NK-92 (cell line): ENCODE data around the gene LIN7B.
"Not testable (repeated sequence)": the region's sequence is repeated elsewhere in the genome, so short reads cannot be mapped to it uniquely, and the experiment has no call there.

ENCODE experiments used
- DNase-seq: peaks from one replicate; lab custom pipeline; 2025; ENCODE audit not compliant: unreplicated experiment; lab: John Stamatoyannopoulos, UW

The LIN7B gene

GRCh38 chr19:49141352-49141751 lies 27.2 kb downstream of the LIN7B start:
- no peak for DNase-seq

- no peak for DNase-seq
Measured at GRCh38 chr19:49142866-49143335, 28.7 kb downstream of the LIN7B start.

DNA sequence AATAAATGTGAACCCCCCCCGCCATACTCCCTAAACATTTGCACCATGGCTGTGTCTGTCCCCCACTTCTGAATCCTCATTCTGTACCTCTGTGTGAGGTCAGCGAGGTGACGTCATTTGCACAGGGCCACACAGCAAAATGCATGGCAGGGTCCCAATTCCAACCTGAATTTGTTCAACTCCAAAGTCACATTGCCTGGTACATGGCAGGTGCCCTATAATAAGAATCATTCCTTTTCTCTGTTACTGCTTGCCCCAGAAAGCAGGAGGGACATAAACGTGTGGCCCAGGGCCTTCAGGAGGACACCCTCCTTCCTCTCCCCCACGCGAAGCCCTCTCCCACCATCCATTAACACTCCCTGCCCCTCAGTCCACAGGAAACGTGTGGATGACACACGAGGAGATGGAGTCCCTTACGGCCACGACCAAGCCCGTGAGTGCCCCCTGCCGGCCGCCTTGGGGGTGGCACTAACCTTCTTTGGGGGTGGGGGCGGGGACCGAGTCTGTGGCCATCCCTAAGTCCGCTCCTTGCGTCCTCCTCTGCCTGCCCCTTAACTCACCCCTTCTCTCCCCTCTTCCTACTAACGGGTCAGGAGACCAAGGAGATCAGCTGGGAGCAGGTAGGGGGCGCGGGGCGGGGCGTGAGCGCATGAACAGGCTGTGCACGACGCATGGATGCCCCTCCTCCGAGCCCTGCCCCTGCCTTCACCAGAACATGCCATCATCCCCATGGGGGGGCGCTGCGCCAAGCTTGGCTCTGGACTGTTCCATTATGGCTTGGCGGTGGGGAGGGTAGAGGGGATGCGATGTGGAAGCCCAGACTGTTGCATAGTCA lies 31.6 kb downstream of the LIN7B start:
- DNase-seq, result no peak

DNA sequence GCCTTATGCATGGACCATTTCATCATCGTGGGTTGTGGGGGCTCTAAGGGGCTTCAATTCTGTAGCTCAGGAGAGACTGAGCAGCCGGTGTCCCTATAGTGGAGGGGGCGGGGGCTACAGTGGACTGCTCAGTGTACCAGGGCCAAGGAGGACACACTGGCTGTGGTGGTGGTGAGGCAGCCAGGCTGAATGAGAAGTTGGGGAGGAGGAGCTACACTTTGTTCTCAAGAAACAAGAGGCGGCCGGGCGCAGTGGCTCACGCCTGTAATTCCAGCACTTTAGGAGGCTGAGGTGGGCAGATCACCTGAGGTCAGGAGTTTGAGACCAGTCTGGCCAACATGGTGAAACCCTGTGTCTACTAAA lies 32.2 kb downstream of the LIN7B start:
- DNase-seq, result not testable (repeated sequence)

GRCh38 chr19:49148044-49148682 lies 34.0 kb downstream of the LIN7B start:
- no peak for DNase-seq

DNA sequence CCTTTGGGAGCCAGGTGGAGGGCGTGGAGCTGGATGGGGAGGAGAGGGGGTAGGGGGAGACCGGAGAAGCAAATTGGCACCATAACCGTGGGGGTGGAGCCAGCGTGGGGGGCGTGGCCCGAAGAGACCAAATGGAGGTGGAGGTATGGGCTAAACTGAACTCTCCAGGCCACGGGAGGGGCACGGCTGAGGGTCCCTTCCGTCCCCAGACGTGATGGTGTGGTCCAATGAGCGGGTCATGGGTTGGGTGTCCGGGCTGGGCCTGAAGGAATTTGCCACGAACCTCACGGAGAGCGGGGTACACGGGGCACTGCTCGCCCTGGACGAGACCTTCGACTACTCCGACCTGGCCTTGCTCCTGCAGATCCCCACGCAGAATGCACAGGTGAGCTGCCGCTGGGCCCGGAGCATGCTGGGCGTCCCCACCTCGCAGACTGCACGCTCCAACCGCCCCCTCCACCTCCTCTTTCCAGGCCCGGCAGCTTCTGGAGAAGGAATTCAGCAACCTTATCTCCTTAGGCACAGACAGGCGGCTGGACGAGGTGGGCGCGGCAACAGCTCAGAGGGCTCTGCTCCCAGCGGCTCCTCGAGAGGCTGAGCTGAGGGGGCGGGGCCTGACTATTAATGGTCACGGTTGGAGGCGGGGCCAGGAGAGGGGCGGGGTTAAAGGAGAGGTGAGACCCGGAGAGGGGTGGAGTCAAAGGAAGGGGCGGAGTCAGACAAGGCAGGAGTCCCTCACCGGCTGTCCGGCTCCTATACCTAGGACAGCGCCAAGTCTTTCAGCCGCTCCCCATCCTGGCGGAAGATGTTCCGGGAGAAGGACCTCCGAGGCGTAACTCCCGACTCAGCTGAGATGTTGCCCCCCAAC lies 34.8 kb downstream of the LIN7B start:
- no peak for DNase-seq

GRCh38 chr19:49149652-49150105 lies 35.5 kb downstream of the LIN7B start:
- no peak for DNase-seq

GRCh38 chr19:49150106-49150943 lies 36.2 kb downstream of the LIN7B start:
- no peak for DNase-seq

DNA sequence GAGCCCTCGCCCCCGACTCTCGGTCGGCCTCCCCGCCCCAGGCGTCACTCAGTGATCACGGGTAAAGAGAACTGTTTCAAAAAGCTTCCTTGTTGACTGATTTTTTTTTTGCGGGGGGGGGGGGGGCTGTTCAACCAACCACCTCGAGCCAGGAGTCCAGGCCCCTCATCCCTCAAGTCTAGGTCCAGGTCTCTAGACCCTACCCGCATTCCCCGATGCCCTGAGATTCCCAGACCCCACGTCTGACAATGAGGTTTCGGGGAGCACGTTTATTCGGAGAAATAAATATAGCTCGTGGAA lies 36.7 kb downstream of the LIN7B start:
- no peak for DNase-seq

DNA sequence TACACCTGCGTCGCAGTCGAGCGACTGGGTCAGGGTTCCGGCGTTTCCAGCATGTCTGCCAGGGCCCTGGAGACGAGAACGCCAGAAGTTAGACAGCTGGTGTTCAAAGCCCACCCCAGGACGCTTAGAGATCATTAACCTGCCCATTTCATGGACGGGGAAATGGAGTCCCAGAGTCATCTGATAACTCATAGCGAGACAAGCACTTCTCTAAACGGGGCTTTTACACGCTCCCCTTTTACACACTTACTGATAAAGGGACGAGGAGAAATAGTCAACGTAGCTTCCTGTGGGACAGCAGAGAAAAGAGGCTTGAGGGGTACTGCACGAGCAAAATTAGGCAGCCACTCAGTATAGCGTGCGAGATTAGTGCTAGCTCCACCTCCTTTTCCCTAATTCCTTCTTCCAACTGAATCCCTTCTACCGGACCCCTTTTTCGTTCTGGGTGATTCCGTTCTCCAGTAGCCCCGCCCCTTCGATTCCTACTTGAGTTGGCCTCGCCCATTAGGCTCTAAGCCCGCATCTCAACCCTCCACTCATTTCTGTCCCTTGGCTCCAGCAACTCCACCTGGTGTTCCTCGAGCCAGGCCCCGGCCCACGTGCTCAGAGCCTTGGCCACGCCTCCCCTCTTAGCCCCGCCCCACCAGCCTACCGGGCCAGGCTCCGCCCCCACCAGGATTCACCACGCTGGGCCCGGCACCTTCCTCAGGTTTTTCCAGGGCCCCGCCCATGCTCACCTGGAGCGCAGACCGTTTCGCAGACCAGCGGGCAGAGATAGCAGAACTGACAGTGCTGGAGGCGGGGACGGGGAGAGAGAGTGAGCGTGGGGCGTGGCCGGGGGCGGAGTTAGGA lies 37.3 kb downstream of the LIN7B start:
- DNase-seq, result no peak

DNA sequence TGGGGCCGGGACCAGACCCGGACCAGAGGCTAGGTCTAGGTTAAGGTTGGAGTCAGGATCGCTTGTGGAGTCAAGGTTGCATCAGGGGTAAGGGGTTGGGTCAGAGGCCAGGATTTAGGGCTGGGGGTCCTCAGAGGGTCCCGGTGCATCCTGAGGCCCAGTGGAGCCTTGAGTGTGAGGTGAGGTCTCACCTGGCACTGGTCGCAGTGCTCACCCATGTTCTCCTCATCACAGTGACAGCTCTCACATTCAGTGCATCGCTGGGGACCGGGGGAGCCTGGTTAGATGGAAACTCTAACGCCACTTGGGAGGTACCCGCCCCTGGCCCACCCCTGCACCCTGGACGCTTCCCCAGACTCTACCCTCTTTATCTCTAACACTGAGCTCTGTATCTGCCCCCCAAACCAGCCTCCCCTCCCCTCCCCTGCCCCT lies 38.0 kb downstream of the LIN7B start:
- no peak for DNase-seq

- no peak for DNase-seq
Measured at GRCh38 chr19:49153167-49153809, 39.1 kb downstream of the LIN7B start.

- no peak for DNase-seq
Measured at GRCh38 chr19:49154279-49154678, 40.1 kb downstream of the LIN7B start.

- no peak for DNase-seq
Measured at GRCh38 chr19:49155005-49155819, 41.0 kb downstream of the LIN7B start, which contains the start of gene HRC. TSS of gene HRC (minus strand) at chr19:49155396. CDS start at chr19:49155237, 159 bp downstream.

DNA sequence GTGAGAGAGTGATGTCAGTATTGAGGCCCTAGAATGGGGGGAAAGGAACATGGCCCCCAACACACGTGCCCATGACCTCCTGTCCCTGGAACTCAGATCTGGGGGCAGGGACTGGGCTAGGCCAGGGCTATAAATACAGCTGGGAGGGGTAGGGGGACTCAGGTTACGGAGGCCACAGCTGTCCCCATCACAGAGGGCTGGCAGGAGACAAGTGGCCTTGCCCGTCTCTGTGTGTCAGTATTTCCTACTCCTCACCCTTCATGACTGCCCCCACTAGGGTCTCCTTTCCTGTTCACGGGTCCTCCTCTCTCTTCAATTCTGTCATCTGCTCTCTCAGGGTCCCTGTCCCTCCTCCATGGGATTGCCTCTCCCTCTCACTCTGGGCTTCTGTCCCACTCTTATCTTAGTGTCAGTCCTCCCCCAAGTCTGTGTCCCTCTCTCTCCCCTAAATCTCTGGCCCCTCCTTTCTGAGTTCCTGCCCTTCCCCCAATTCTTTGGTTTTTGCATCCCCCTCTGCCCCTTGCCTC lies 41.7 kb downstream of the LIN7B start:
- DNase-seq, result no peak

- DNase-seq, result no peak
Measured at GRCh38 chr19:49157445-49158224, 43.5 kb downstream of the LIN7B start, which contains the start of gene TRPM4. TSS of gene TRPM4 (plus strand) at chr19:49157792. CDS start at chr19:49157867, 75 bp downstream.
